ENCODE results near the gene COLEC11. TPM values are rescaled to one million over a fixed set of nuclear protein-coding genes. Genes with fewer than 3 reads are reported as not detected.
A peak's percentile ranks its signal among the peaks of the same experiment; 100 is the strongest.

The COLEC11 gene
- total RNA-seq, 1 experiment from 2014 or later: 0.77 TPM

DNA sequence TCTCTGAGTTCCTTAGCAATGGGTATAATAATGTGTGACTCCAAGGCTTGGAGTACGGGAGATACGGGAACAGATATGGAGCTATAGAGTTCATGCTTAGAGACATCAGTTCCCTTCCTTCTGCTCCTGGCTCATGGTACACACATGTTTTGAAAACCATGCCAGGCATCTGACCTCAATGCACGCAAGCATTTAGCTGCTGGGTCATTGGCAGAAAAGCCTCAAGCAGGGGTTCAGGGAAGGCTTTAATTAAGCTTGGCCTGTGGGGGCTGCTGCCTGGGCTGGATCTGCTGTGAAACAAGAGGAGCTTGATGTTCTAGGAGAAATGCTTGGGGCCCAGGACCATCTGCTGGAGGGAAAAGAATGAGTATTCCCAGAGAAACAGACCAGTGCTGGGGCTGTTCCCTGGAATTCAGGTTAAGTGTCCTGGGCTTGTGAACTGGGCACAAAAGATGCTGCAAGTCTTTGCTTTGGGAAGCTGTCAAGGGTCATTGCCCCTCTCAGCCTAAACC is 66.3 kb downstream of the COLEC11 start:
- CTCF ChIA-PET: no interaction called here
- intact Hi-C loops (cut with micrococcal nuclease; ENCODE audit: unreplicated experiment): no loop called here
- H3K4me3 ChIP-seq (ENCODE audit: low read depth, low read length, poor library complexity, severe bottlenecking): no peak overlapping the region
- H3K4me1 ChIP-seq (ENCODE audit: insufficient read depth, low read length, poor library complexity, severe bottlenecking): peaks cover 16% of the 10 kb centered on the region
- no peaks in the 10 kb centered on the region for H3K36me3 ChIP-seq (ENCODE audit: insufficient read depth, low read length, poor library complexity, severe bottlenecking)
- no peak overlapping the region for H3K27ac ChIP-seq (ENCODE audit: low read depth, low read length, poor library complexity, severe bottlenecking)
- no peaks in the 10 kb centered on the region for H3K9me3 ChIP-seq (ENCODE audit: low read depth, low read length, poor library complexity, severe bottlenecking)
- POLR2A ChIA-PET (ENCODE audit: low non-redundant PET): no interaction called here
- TF ChIP-seq, protein P1, sequence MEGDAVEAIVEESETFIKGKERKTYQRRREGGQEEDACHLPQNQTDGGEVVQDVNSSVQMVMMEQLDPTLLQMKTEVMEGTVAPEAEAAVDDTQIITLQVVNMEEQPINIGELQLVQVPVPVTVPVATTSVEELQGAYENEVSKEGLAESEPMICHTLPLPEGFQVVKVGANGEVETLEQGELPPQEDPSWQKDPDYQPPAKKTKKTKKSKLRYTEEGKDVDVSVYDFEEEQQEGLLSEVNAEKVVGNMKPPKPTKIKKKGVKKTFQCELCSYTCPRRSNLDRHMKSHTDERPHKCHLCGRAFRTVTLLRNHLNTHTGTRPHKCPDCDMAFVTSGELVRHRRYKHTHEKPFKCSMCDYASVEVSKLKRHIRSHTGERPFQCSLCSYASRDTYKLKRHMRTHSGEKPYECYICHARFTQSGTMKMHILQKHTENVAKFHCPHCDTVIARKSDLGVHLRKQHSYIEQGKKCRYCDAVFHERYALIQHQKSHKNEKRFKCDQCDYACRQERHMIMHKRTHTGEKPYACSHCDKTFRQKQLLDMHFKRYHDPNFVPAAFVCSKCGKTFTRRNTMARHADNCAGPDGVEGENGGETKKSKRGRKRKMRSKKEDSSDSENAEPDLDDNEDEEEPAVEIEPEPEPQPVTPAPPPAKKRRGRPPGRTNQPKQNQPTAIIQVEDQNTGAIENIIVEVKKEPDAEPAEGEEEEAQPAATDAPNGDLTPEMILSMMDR (conservative IDR thresholded peaks at IDR 0.05; ENCODE audit: low read depth, low read length): no peak
- TF ChIP-seq EZH2 (IDR thresholded peaks at IDR 0.05; ENCODE audit: borderline replicate concordance, low read depth, low read length, poor library complexity, severe bottlenecking): no peak
- BruUV-seq (replicated peaks): no TSS peak
- no peak for DNase-seq (ENCODE audit: low spot score)
- H3K27me3 ChIP-seq (replicated peaks; ENCODE audit: insufficient read depth, low read depth, low read length, poor library complexity): no peaks in the 10 kb centered on the region

DNA sequence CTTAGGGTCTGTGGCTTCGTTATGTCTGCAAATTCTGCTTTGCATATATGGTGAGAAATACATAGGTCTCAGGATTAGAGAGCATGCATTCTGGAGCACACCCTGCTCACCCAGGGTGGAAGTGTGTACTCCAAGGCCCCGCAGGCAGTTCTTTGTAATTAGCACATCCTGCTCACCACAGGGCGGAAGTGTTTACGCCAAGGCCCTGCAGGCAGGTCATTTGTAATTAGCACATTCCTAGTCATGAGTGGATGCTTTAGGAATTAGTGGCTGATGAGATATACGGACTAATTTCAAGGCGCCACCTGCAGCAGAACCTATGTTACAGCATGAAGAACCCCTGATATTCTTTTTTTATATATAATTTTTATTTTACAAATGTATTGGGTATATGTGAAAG is 67.3 kb downstream of the COLEC11 start:
- intact Hi-C loops (cut with micrococcal nuclease; ENCODE audit: unreplicated experiment): no loop called here
- TF ChIP-seq EZH2 (IDR thresholded peaks at IDR 0.05; ENCODE audit: borderline replicate concordance, low read depth, low read length, poor library complexity, severe bottlenecking): no peak
- TF ChIP-seq, protein P1 (conservative IDR thresholded peaks at IDR 0.05; ENCODE audit: low read depth, low read length): peak; percentile 43
- ChIA-PET POLR2A (ENCODE audit: low non-redundant PET) (no interaction called here), CTCF (no interaction called here)
- BruUV-seq (replicated peaks): no TSS peak
- H3K27me3 ChIP-seq (replicated peaks; ENCODE audit: insufficient read depth, low read depth, low read length, poor library complexity): no peaks in the 10 kb centered on the region
- H3K9me3 ChIP-seq (ENCODE audit: low read depth, low read length, poor library complexity, severe bottlenecking): no peaks in the 10 kb centered on the region
- peak; percentile 66 for DNase-seq (ENCODE audit: low spot score)
- peaks cover 16% of the 10 kb centered on the region for H3K4me1 ChIP-seq (ENCODE audit: insufficient read depth, low read length, poor library complexity, severe bottlenecking)
- no peaks in the 10 kb centered on the region for H3K36me3 ChIP-seq (ENCODE audit: insufficient read depth, low read length, poor library complexity, severe bottlenecking)
- no peak overlapping the region for H3K4me3 ChIP-seq (ENCODE audit: low read depth, low read length, poor library complexity, severe bottlenecking)
- H3K27ac ChIP-seq (ENCODE audit: low read depth, low read length, poor library complexity, severe bottlenecking): no peak overlapping the region

DNA sequence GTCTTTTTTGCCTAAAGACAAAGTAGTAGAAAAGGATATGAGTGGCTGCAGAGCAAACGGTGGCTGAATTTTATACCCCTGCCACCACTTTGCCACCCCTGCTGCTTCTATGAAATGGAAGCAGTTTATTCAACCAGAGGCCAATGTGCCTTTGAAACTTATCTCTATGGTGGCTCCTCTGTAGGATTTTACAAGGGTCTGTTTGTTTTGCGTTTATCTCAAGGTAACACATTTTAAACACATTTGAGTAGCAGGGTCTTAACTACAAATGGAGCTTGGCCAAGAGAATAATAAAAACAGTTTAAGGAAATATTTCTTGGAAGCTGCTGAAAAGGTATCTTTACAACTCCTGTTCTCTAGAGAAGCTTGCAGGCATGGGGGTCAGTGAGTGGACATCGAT is 69.2 kb downstream of the COLEC11 start:
- Histone ChIP-seq H3K4me1 (ENCODE audit: insufficient read depth, low read length, poor library complexity, severe bottlenecking) (peaks cover 10% of the 10 kb centered on the region), H3K36me3 (ENCODE audit: insufficient read depth, low read length, poor library complexity, severe bottlenecking) (no peaks in the 10 kb centered on the region), H3K4me3 (ENCODE audit: low read depth, low read length, poor library complexity, severe bottlenecking) (no peak overlapping the region), H3K27ac (ENCODE audit: low read depth, low read length, poor library complexity, severe bottlenecking) (no peak overlapping the region), H3K27me3 (replicated peaks; ENCODE audit: insufficient read depth, low read depth, low read length, poor library complexity) (no peaks in the 10 kb centered on the region), H3K9me3 (ENCODE audit: low read depth, low read length, poor library complexity, severe bottlenecking) (no peaks in the 10 kb centered on the region)
- ChIA-PET CTCF (no interaction called here), POLR2A (ENCODE audit: low non-redundant PET) (no interaction called here)
- no peak for DNase-seq (ENCODE audit: low spot score)
- intact Hi-C loops (cut with micrococcal nuclease; ENCODE audit: unreplicated experiment): no loop called here
- no peak for TF ChIP-seq EZH2 (IDR thresholded peaks at IDR 0.05; ENCODE audit: borderline replicate concordance, low read depth, low read length, poor library complexity, severe bottlenecking)
- TF ChIP-seq, protein P1 (conservative IDR thresholded peaks at IDR 0.05; ENCODE audit: low read depth, low read length): no peak
- BruUV-seq (replicated peaks): no TSS peak

All from A673 (cell line).